GM12892 (cell line): ENCODE data around the gene VKORC1L1.

Source experiments
- POLR2A ChIP-seq: IDR thresholded peaks from 2 replicates; pipeline ENCODE4 v1.6.1; 2011; ENCODE audit warnings: low read depth, low read length, control low read depth
- POLR2AphosphoS5 ChIP-seq: IDR thresholded peaks from 2 replicates; pipeline ENCODE4 v1.6.1; 2011; ENCODE audit warnings: low read depth, low read length, control low read depth
- TAF1 ChIP-seq: IDR thresholded peaks from 2 replicates; pipeline ENCODE4 v1.6.1; 2011; ENCODE audit warnings: low read depth, mild to moderate bottlenecking, control low read depth, low read length, borderline replicate concordance

GRCh38 chr7:65902306-65902705 is 29.4 kb downstream of the VKORC1L1 start:
- TF ChIP-seq POLR2A = no peak
- no peak for TF ChIP-seq POLR2AphosphoS5
- no peak for TF ChIP-seq TAF1
